ENCODE data around the gene SEC23IP. TPM values are rescaled to one million over a fixed set of nuclear protein-coding genes. Genes with fewer than 3 reads are reported as not detected.
"Not testable (repeated sequence)": the region's sequence is repeated elsewhere in the genome, so short reads cannot be mapped to it uniquely, and the experiment has no call there.

Gene SEC23IP
- total RNA-seq, 1 donor = 28.6 TPM

- DNase-seq (ENCODE audit: insufficient read length, low spot score, missing footprints) = no peak
- peaks cover 29% of the 10 kb centered on the region for H4K20me1 ChIP-seq (ENCODE audit: insufficient read depth, low read length)
- peaks cover 96% of the 10 kb centered on the region for H3K79me2 ChIP-seq (ENCODE audit: insufficient read depth, low read length)
Measured at GRCh38 chr10:119863951-119864565, 28.5 kb upstream of the SEC23IP start.

GRCh38 chr10:119865699-119866240 lies 26.8 kb upstream of the SEC23IP start:
- Histone ChIP-seq H3K36me3 (ENCODE audit: insufficient read depth, low read length) (no peaks in the 10 kb centered on the region), H3K79me2 (ENCODE audit: insufficient read depth, low read length) (peaks cover 96% of the 10 kb centered on the region), H3K27ac (ENCODE audit: low read depth, low read length) (no peak overlapping the region), H2AFZ (ENCODE audit: low read length) (no peak overlapping the region), H3K27me3 (ENCODE audit: insufficient read depth, low read length) (no peaks in the 10 kb centered on the region), H3K9me3 (ENCODE audit: low read depth, low read length) (no peaks in the 10 kb centered on the region), H3K4me2 (ENCODE audit: insufficient read depth, low read length) (no peak overlapping the region), H3K4me1 (ENCODE audit: insufficient read depth, low read length) (no peaks in the 10 kb centered on the region), H4K20me1 (ENCODE audit: insufficient read depth, low read length) (peaks cover 27% of the 10 kb centered on the region), H3K4me3 (ENCODE audit: insufficient read depth, low read length) (no peak overlapping the region)
- DNase-seq (ENCODE audit: insufficient read length, low spot score, missing footprints) = no peak
- no peak for TF ChIP-seq CTCF (IDR thresholded peaks at IDR 0.05; ENCODE audit: extremely low read depth, low read depth, low read length)

More at GRCh38 chr10:119863951-119864565, 28.5 kb upstream of the SEC23IP start:
- no peak overlapping the region for H2AFZ ChIP-seq (ENCODE audit: low read length)
- H3K27me3 ChIP-seq (ENCODE audit: insufficient read depth, low read length) = no peaks in the 10 kb centered on the region
- H3K4me3 ChIP-seq (ENCODE audit: insufficient read depth, low read length) = no peak overlapping the region
- no peaks in the 10 kb centered on the region for H3K9me3 ChIP-seq (ENCODE audit: low read depth, low read length)
- no peak overlapping the region for H3K27ac ChIP-seq (ENCODE audit: low read depth, low read length)
- no peak overlapping the region for H3K4me2 ChIP-seq (ENCODE audit: insufficient read depth, low read length)
- no peaks in the 10 kb centered on the region for H3K36me3 ChIP-seq (ENCODE audit: insufficient read depth, low read length)
- H3K4me1 ChIP-seq (ENCODE audit: insufficient read depth, low read length) = no peaks in the 10 kb centered on the region
- no peak for TF ChIP-seq CTCF (IDR thresholded peaks at IDR 0.05; ENCODE audit: extremely low read depth, low read depth, low read length)

- H3K27me3 ChIP-seq (ENCODE audit: insufficient read depth, low read length) = no peaks in the 10 kb centered on the region
- H3K4me3 ChIP-seq (ENCODE audit: insufficient read depth, low read length) = no peak overlapping the region
- TF ChIP-seq CTCF (IDR thresholded peaks at IDR 0.05; ENCODE audit: extremely low read depth, low read depth, low read length) = no peak
- peak overlapping the region; percentile 52 for H3K4me2 ChIP-seq (ENCODE audit: insufficient read depth, low read length)
- H3K36me3 ChIP-seq (ENCODE audit: insufficient read depth, low read length) = no peaks in the 10 kb centered on the region
- no peak for DNase-seq (ENCODE audit: insufficient read length, low spot score, missing footprints)
- no peaks in the 10 kb centered on the region for H3K9me3 ChIP-seq (ENCODE audit: low read depth, low read length)
- H4K20me1 ChIP-seq (ENCODE audit: insufficient read depth, low read length) = peaks cover 30% of the 10 kb centered on the region
- no peak overlapping the region for H2AFZ ChIP-seq (ENCODE audit: low read length)
- H3K79me2 ChIP-seq (ENCODE audit: insufficient read depth, low read length) = peaks cover 96% of the 10 kb centered on the region
- H3K4me1 ChIP-seq (ENCODE audit: insufficient read depth, low read length) = peaks cover 9% of the 10 kb centered on the region
- no peak overlapping the region for H3K27ac ChIP-seq (ENCODE audit: low read depth, low read length)
Measured at GRCh38 chr10:119867317-119867716, 25.2 kb upstream of the SEC23IP start.

GRCh38 chr10:119869398-119869797 lies 23.1 kb upstream of the SEC23IP start:
- not testable (repeated sequence) for H3K9me3 ChIP-seq (ENCODE audit: low read depth, low read length); H3K36me3 ChIP-seq (ENCODE audit: insufficient read depth, low read length); H3K27me3 ChIP-seq (ENCODE audit: insufficient read depth, low read length); DNase-seq (ENCODE audit: insufficient read length, low spot score, missing footprints); H3K27ac ChIP-seq (ENCODE audit: low read depth, low read length); H3K4me3 ChIP-seq (ENCODE audit: insufficient read depth, low read length); H2AFZ ChIP-seq (ENCODE audit: low read length); H3K4me2 ChIP-seq (ENCODE audit: insufficient read depth, low read length)
- Histone ChIP-seq H4K20me1 (ENCODE audit: insufficient read depth, low read length) (peaks cover 30% of the 10 kb centered on the region), H3K79me2 (ENCODE audit: insufficient read depth, low read length) (peaks cover 78% of the 10 kb centered on the region), H3K4me1 (ENCODE audit: insufficient read depth, low read length) (peaks cover 16% of the 10 kb centered on the region)
